SW 1271 (cell line): ENCODE measurements around the gene SND1.

ENCODE experiments used
- DNase-seq, 2 experiments: peaks; one replicate each; lab custom pipeline; 2025; lab: John Stamatoyannopoulos, UW

The SND1 gene

DNA sequence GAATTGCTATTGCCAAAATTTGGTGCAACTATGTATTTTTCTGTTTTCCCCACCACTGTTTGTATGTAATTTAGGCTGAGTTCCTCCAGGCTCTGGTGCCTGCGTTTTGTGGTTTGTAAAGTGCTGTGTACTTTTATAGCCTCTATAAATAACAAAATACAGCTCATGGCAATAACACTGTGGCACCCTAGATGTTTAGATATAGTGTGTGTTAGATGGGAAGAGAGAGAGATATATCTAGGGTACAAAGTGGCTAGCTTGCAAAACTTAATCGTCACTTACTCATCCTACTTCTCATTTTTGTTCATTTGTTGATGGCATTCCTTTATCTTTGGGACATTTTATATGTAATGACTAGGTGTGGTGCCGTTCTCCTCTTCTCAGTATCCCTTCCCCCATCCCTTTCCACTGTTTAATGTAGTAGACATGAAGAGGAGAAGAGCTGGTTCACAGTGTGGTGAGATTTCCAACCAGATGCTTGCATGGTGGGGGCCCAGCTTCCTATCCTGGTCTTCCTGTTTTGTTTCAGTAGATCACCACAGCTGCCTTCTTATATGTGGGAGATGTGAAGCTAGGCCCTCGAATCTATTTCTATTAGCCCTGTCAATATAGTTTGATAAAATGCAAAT lies 115.0 kb downstream of the SND1 start:
- no peak for DNase-seq

- no peak for DNase-seq
Measured at GRCh38 chr7:127768241-127768640, 116.2 kb downstream of the SND1 start.

DNA sequence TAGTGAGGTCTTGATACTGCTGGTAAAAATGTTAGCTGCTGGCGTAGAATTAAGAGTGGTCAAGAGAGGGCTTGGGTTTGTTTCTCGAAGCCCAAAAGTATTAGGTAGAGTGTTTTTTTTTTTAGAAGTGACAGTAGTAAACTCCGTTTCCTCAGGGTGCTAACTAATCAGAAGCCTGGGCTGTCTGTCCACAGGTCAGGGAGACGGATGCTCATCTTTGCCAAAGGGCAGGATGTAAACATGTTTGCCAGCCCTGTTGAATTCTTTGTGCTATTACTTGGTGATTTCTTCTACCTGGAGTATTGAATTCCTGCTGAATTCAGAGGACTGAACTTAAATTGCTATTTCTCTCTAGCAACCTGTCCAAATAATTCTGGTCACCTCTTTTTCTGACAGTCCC lies 117.1 kb downstream of the SND1 start:
- no peak for DNase-seq

- DNase-seq, result no peak
Measured at GRCh38 chr7:127769696-127770400, 117.9 kb downstream of the SND1 start.

DNA sequence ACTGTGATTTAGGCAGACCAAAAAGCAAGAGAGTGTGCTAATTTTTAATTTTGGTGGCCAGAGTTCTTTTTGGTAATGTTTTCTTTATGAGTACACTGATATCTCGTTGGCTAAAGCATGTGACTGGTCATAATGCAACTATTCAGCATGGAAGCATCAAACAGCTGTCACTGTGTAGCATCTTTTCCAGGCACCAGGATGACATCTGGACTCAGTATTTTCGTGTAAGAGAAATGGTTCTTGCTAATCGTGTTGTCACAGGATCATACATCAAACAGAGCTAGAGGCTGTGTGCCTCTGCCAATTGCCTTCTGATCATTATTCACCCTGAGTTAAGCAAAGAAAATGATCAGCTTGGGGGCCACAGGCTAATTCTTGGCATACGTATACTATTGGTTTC lies 118.9 kb downstream of the SND1 start:
- no peak for DNase-seq

GRCh38 chr7:127771707-127772106 lies 119.7 kb downstream of the SND1 start:
- no peak for DNase-seq

GRCh38 chr7:127776776-127777386 lies 124.9 kb downstream of the SND1 start:
- DNase-seq, result peak in 1 of 2 experiments; percentile 12

GRCh38 chr7:127780489-127780888 lies 128.5 kb downstream of the SND1 start:
- DNase-seq, result no peak

GRCh38 chr7:127781081-127781480 lies 129.1 kb downstream of the SND1 start:
- DNase-seq, result no peak

- DNase-seq, result no peak
Measured at GRCh38 chr7:127782075-127782474, 130.1 kb downstream of the SND1 start.

- DNase-seq, result no peak
Measured at GRCh38 chr7:127782654-127783559, 130.9 kb downstream of the SND1 start.

DNA sequence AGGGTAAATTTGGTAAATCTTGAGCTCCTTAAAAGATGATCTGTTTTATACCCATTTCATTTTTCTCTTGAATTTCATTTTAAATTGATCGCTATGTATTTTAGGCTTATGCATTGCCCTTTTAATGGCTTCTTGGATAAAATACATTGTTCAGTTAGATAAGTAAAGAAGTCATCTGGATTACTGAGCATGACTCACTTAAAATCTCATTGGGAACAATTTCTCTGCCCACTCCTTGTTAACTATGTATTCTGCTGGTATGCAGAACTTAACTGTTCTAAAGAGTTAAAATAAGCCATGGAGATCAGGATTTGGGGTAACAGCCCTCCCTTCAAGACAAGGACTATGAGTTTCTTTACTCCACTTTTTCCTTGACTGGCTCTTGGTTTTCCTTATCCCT lies 134.2 kb downstream of the SND1 start:
- no peak for DNase-seq

- DNase-seq, result no peak
Measured at GRCh38 chr7:127789031-127789430, 137.0 kb downstream of the SND1 start.

DNA sequence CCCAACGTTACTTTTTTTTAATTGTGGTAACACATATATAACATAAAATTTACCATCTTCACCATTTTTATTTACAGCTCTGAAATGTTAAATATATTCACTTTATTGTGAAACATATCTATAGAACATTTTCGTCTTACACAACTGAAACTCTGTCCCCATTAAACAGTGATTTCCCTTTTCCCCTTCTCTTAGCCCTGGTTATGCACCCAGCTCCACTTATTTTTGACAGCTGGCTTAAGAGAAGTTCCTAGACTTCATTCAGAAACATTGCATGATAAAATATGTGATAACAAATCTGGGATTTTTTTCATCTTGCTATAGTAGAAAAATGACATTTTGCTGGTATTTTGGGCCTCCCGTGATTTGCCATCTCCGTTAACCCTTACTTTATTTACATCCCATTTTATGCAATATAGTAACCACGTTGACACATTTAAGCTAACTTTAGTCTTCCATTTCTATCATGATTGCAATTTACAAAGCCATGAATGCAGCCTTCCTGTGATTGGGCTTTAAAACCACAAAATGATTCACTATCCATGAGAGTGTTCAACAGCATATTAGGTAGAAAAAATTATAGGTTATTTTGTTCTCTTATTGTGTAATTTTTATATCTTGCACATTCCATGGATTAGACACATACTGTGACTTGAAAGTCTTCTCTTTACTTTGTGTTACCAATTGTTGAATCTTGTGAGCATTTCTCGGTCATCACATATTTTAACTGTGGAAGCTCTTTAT lies 139.6 kb downstream of the SND1 start:
- DNase-seq, result no peak

DNA sequence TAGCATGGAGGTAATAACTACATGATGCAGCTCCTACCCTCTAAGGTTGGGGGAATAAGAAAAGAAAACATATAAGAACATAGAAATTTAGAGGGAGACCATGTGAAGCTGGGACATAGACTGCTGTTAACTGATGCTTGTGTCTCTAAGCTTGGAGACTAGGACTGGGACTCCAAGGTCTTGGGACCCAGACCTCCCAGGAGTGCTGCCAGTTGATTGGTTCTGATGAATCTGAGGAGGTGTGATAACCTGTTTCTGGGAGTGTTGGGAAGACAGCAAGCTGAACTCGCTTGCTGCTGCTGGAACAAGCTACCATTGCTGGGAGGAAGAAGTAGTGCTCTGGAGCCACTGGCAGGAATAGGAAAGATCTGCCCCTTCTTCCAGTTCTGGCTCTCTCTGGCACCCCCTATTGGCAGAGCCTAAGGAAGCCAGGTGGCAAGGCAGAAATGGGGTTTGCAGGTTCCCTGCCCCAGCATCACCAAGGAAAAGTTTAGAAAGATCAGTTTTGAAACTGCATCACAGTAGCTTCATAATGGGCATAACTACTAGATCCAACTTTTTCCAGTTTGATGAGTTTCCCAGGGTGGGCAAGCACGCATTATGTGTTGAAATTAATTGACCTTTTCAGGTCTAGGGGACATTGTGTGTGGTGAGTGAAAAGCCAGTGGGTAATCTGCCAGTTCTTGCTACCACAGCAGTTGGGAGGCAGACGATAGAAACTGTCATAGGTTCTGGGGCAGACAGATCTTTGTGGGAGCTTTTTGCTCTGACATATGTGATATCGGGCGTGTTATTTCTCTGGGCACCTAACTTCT lies 140.7 kb downstream of the SND1 start:
- DNase-seq, result peak in 1 of 2 experiments; percentile 12

DNA sequence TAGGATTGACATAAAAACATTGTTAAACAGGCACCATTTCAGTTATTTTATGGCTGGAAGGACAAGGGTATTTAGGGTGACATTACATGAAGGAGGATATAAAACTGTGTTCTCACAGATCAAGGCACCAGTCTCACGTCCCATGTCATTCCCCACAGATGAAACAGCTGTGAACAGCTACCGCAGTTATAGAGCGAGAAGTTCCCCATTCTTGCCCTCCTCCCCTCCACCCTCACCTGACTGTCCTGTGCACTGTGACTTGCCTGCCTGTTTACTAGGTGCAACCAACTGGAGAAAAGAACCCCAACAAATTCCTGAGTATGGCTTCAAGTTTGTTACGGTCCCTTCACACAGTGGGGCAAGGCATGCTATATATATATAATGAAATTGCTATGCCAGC lies 141.6 kb downstream of the SND1 start:
- DNase-seq, result no peak

GRCh38 chr7:127794136-127794535 lies 142.1 kb downstream of the SND1 start:
- no peak for DNase-seq

GRCh38 chr7:127794551-127794950 lies 142.6 kb downstream of the SND1 start:
- DNase-seq, result no peak

GRCh38 chr7:127798023-127798422 lies 146.0 kb downstream of the SND1 start:
- DNase-seq, result no peak

- DNase-seq, result no peak
Measured at GRCh38 chr7:127798769-127799372, 146.9 kb downstream of the SND1 start.
